WTC11 (cell line): Measurements from ENCODE around the gene RGS12. TPM values are rescaled to one million over a fixed set of nuclear protein-coding genes. Genes with fewer than 3 reads are reported as not detected.

ENCODE experiments used
- ATAC-seq: fragments of 200-7000 bp; cut with Tn5 transposase; 2 replicates; pipeline ENCODE4 v1.10.0; 2021; ENCODE audit warnings: mild to moderate bottlenecking, moderate library complexity
- CTCF ChIA-PET: fragments of 300-600 bp; sonication (Branson Sonifier 250); formaldehyde crosslinking; loops from one replicate; lab custom pipeline; 2021; ENCODE audit warnings: antibody characterized with exemption; lab: Charles Lee
- POLR2A ChIA-PET: fragments of 350-600 bp; sonication (Branson Sonifier 250); formaldehyde crosslinking; loops from one replicate; lab custom pipeline; 2021; ENCODE audit warnings: antibody characterized with exemption; lab: Charles Lee
- DNase-seq: peaks from one replicate; pipeline ENCODE4 v3.0.0; 2021; ENCODE audit warnings: low spot score
- H3K27ac Mint-ChIP-seq: 2 replicates; pipeline ENCODE4 v1.8.0; 2021; ENCODE audit warnings: mixed read lengths
- H3K27me3 Mint-ChIP-seq: 2 replicates; pipeline ENCODE4 v1.8.0; 2021; ENCODE audit warnings: low read depth, mild to moderate bottlenecking, moderate library complexity, mixed read lengths
- H3K36me3 Mint-ChIP-seq: 2 replicates; pipeline ENCODE4 v1.8.0; 2021; ENCODE audit warnings: mixed read lengths
- H3K4me1 Mint-ChIP-seq: 2 replicates; pipeline ENCODE4 v1.8.0; 2022; ENCODE audit warnings: mixed read lengths
- H3K4me3 Mint-ChIP-seq: 2 replicates; pipeline ENCODE4 v1.8.0; 2021; ENCODE audit warnings: mild to moderate bottlenecking, moderate library complexity, mixed read lengths
- H3K9me3 Mint-ChIP-seq: 2 replicates; pipeline ENCODE4 v1.8.0; 2021; ENCODE audit warnings: mixed read lengths
- CBFB ChIP-seq: sonication (generic); formaldehyde crosslinking; IDR thresholded peaks from 2 replicates; pipeline ENCODE4 v1.8.1; 2022; ENCODE audit warnings: mild to moderate bottlenecking, low read depth, missing genetic modification reagents
- JUN ChIP-seq: sonication (generic); formaldehyde crosslinking; IDR thresholded peaks from 2 replicates; pipeline ENCODE4 v1.8.0; 2023; ENCODE audit warnings: mild to moderate bottlenecking, missing genetic modification reagents
- MYBL2 ChIP-seq: sonication (generic); formaldehyde crosslinking; IDR thresholded peaks from 2 replicates; pipeline ENCODE4 v1.8.1; 2023; ENCODE audit warnings: mild to moderate bottlenecking, moderate library complexity, missing genetic modification reagents
- RORB ChIP-seq: fragments of 250-450 bp; sonication (Bioruptor Pico); IDR thresholded peaks from 2 replicates; pipeline ENCODE4 v1.9.0; 2021; ENCODE audit warnings: mild to moderate bottlenecking
- SMAD3 ChIP-seq: sonication (generic); formaldehyde crosslinking; IDR thresholded peaks from 2 replicates; pipeline ENCODE4 v1.8.0; 2022; ENCODE audit warnings: missing genetic modification reagents, mild to moderate bottlenecking, borderline replicate concordance
- ZNF232 ChIP-seq: sonication (generic); formaldehyde crosslinking; IDR thresholded peaks from 2 replicates; pipeline ENCODE4 v1.8.0; 2022; ENCODE audit warnings: mild to moderate bottlenecking, missing genetic modification reagents
- total RNA-seq: library from RNA; stranded (reverse); gene quantifications from 3 replicates; pipeline ENCODE4 v1.2.3, GENCODE V29; 2021
- TF ChIP-seq, protein P1 (sequence below): sonication (generic); formaldehyde crosslinking; IDR thresholded peaks from 2 replicates; pipeline ENCODE4 v1.8.1; 2023; ENCODE audit warnings: mild to moderate bottlenecking, missing genetic modification reagents, moderate library complexity
- TF ChIP-seq, protein P2 (sequence below): sonication (generic); formaldehyde crosslinking; IDR thresholded peaks from 2 replicates; pipeline ENCODE4 v1.8.0; 2023; ENCODE audit warnings: missing genetic modification reagents
- TF ChIP-seq, protein P3 (sequence below): sonication (generic); formaldehyde crosslinking; IDR thresholded peaks from 2 replicates; pipeline ENCODE4 v1.8.1; 2023; ENCODE audit warnings: mild to moderate bottlenecking, missing genetic modification reagents
- TF ChIP-seq, protein P4 (sequence below): sonication (generic); formaldehyde crosslinking; IDR thresholded peaks from 2 replicates; pipeline ENCODE4 v1.8.0; 2022; ENCODE audit warnings: mild to moderate bottlenecking, missing genetic modification reagents
- TF ChIP-seq, protein P5 (sequence below): sonication (generic); formaldehyde crosslinking; conservative IDR thresholded peaks from 2 replicates; pipeline ENCODE4 v1.8.1; 2023; ENCODE audit warnings: mild to moderate bottlenecking, low read depth, missing genetic modification reagents, moderate library complexity
- TF ChIP-seq, protein P6 (sequence below): fragments of 250-450 bp; sonication (Bioruptor Pico); IDR thresholded peaks from 2 replicates; pipeline ENCODE4 v1.9.0; 2021; ENCODE audit warnings: moderate library complexity, mild to moderate bottlenecking, inconsistent platforms, borderline replicate concordance
- TF ChIP-seq, protein P7 (sequence below): sonication (generic); formaldehyde crosslinking; IDR thresholded peaks from 2 replicates; pipeline ENCODE4 v1.8.0; 2022; ENCODE audit warnings: mild to moderate bottlenecking, missing genetic modification reagents

Gene RGS12
- total RNA-seq, 1 experiment from 2014 or later: 21.0 TPM

DNA sequence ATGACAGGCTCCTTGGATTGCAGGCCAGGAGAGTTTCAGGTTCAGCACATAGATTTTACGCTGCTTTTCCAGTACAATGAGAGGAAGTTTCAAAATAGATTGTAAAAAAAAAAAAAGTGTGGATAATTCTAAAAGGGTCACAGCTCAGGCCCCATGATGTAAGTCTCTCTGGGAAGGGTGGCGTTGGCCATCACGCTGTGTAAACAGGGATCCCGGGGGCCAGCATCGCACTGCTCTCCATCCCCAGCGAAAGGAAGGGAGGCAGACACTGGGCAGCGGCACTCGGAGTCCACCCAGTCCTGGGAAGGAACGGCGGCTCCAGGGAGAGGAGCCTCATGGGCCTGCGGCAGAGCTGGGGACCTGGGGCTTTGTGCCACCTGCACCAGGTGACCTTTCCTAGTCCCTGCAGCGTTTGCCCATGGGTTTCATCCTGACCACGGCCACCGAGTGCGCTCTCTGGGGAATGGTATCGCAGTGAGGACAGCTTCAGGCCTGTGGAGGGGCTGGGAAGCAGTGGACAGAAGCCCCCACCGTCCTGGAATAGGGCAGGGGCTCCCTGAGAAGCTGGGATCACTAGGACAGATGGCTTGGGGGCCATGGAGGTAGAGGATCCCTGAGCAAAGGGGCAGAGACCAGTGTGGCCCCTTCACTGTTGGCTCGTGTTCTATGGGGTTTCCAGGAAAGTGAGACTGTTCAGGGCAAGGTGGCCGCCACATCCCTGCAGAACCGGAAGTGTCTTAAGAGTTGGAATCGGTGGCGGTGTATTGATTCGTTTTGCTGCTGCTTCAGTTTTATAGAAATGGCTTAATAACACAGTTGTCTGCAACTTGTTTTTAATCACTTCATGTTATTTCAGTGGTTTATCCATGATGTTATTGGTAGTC lies 38.9 kb downstream of the RGS12 start:
- Mint-ChIP-seq H3K4me1 (no peaks in the 10 kb centered on the region), H3K27ac (no peak overlapping the region)
- ATAC-seq: no peak; the same call in 1 of the 2 replicates
- POLR2A ChIA-PET: interaction anchor here (0.7 kb wide), 1 partner anchor 108 kb away, joined by 3 read pairs; no protein-coding TSS in a partner anchor
- TF ChIP-seq, protein P1, sequence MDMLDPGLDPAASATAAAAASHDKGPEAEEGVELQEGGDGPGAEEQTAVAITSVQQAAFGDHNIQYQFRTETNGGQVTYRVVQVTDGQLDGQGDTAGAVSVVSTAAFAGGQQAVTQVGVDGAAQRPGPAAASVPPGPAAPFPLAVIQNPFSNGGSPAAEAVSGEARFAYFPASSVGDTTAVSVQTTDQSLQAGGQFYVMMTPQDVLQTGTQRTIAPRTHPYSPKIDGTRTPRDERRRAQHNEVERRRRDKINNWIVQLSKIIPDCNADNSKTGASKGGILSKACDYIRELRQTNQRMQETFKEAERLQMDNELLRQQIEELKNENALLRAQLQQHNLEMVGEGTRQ (CRISPR knock-in tag): no peak
- TF ChIP-seq JUN (no peak), CBFB (CRISPR knock-in tag) (no peak), ZNF232 (CRISPR knock-in tag) (no peak), SMAD3 (no peak), MYBL2 (CRISPR knock-in tag) (no peak), RORB (CRISPR knock-in tag) (no peak)
- TF ChIP-seq, protein P2, sequence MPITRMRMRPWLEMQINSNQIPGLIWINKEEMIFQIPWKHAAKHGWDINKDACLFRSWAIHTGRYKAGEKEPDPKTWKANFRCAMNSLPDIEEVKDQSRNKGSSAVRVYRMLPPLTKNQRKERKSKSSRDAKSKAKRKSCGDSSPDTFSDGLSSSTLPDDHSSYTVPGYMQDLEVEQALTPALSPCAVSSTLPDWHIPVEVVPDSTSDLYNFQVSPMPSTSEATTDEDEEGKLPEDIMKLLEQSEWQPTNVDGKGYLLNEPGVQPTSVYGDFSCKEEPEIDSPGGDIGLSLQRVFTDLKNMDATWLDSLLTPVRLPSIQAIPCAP: no peak
- TF ChIP-seq, protein P3, sequence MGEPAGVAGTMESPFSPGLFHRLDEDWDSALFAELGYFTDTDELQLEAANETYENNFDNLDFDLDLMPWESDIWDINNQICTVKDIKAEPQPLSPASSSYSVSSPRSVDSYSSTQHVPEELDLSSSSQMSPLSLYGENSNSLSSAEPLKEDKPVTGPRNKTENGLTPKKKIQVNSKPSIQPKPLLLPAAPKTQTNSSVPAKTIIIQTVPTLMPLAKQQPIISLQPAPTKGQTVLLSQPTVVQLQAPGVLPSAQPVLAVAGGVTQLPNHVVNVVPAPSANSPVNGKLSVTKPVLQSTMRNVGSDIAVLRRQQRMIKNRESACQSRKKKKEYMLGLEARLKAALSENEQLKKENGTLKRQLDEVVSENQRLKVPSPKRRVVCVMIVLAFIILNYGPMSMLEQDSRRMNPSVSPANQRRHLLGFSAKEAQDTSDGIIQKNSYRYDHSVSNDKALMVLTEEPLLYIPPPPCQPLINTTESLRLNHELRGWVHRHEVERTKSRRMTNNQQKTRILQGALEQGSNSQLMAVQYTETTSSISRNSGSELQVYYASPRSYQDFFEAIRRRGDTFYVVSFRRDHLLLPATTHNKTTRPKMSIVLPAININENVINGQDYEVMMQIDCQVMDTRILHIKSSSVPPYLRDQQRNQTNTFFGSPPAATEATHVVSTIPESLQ (CRISPR knock-in tag): no peak
- TF ChIP-seq, protein P4, sequence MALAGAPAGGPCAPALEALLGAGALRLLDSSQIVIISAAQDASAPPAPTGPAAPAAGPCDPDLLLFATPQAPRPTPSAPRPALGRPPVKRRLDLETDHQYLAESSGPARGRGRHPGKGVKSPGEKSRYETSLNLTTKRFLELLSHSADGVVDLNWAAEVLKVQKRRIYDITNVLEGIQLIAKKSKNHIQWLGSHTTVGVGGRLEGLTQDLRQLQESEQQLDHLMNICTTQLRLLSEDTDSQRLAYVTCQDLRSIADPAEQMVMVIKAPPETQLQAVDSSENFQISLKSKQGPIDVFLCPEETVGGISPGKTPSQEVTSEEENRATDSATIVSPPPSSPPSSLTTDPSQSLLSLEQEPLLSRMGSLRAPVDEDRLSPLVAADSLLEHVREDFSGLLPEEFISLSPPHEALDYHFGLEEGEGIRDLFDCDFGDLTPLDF (CRISPR knock-in tag): no peak
- TF ChIP-seq, protein P5, sequence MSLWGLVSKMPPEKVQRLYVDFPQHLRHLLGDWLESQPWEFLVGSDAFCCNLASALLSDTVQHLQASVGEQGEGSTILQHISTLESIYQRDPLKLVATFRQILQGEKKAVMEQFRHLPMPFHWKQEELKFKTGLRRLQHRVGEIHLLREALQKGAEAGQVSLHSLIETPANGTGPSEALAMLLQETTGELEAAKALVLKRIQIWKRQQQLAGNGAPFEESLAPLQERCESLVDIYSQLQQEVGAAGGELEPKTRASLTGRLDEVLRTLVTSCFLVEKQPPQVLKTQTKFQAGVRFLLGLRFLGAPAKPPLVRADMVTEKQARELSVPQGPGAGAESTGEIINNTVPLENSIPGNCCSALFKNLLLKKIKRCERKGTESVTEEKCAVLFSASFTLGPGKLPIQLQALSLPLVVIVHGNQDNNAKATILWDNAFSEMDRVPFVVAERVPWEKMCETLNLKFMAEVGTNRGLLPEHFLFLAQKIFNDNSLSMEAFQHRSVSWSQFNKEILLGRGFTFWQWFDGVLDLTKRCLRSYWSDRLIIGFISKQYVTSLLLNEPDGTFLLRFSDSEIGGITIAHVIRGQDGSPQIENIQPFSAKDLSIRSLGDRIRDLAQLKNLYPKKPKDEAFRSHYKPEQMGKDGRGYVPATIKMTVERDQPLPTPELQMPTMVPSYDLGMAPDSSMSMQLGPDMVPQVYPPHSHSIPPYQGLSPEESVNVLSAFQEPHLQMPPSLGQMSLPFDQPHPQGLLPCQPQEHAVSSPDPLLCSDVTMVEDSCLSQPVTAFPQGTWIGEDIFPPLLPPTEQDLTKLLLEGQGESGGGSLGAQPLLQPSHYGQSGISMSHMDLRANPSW (CRISPR knock-in tag): no peak
- TF ChIP-seq, protein P6, sequence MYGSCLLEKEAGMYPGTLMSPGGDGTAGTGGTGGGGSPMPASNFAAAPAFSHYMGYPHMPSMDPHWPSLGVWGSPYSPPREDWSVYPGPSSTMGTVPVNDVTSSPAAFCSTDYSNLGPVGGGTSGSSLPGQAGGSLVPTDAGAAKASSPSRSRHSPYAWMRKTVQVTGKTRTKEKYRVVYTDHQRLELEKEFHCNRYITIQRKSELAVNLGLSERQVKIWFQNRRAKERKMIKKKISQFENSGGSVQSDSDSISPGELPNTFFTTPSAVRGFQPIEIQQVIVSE (CRISPR knock-in tag): no peak
- TF ChIP-seq, protein P7, sequence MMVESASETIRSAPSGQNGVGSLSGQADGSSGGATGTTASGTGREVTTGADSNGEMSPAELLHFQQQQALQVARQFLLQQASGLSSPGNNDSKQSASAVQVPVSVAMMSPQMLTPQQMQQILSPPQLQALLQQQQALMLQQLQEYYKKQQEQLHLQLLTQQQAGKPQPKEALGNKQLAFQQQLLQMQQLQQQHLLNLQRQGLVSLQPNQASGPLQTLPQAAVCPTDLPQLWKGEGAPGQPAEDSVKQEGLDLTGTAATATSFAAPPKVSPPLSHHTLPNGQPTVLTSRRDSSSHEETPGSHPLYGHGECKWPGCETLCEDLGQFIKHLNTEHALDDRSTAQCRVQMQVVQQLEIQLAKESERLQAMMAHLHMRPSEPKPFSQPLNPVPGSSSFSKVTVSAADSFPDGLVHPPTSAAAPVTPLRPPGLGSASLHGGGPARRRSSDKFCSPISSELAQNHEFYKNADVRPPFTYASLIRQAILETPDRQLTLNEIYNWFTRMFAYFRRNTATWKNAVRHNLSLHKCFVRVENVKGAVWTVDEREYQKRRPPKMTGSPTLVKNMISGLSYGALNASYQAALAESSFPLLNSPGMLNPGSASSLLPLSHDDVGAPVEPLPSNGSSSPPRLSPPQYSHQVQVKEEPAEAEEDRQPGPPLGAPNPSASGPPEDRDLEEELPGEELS: no peak
- TF ChIP-seq, all 79 proteins: peak for 0
- H3K36me3 Mint-ChIP-seq: no peaks in the 10 kb centered on the region
- CTCF ChIA-PET: interaction anchor here (0.6 kb wide), 1 partner anchor 13 kb away, joined by 3 read pairs; no protein-coding TSS in a partner anchor
- no peak for DNase-seq
- no peak overlapping the region for H3K4me3 Mint-ChIP-seq
- H3K9me3 Mint-ChIP-seq: no peaks in the 10 kb centered on the region
- H3K27me3 Mint-ChIP-seq: no peaks in the 10 kb centered on the region
